ENCODE measurements around the gene GSTA4. TPM values are rescaled to one million over a fixed set of nuclear protein-coding genes. Genes with fewer than 3 reads are reported as not detected.

Gene GSTA4
- total and polyA plus RNA-seq, 12 donors = 9.4 to 16.3 (median 12.0) TPM

DNA sequence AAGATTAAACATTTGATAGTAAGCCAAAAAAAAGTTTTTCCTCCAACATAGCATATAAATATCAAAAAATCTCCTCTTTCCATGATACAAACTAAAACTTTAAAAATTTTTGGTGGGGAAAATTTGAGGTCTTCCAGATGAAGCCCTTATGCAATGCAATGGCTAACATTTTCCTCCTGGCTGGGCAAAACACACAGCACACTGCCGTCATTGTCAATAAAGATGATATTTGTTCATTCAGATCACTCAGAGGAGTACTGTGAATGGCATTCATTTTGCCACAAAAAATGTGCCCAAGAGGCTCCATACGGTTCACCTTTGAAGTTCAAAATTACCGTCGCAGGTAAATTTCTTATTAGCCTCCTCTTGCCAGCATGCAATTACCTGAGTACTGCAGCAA lies 36.2 kb upstream of the GSTA4 start:
- H3K4me3 ChIP-seq = no peak overlapping the region
- no peaks in the 10 kb centered on the region for H3K27me3 ChIP-seq
- H3K4me1 ChIP-seq = peaks cover 10 to 54% (median 30%) of the 10 kb centered on the region in 9 donors
- intact Hi-C loops (cut with DNase I) = no loop called here
- no peaks in the 10 kb centered on the region for H3K9me3 ChIP-seq
- ATAC-seq (no peak), DNase-seq (no peak)
- peaks cover 0 to 97% (median 20%) of the 10 kb centered on the region in 9 donors for H3K36me3 ChIP-seq
- 95 to 96% methylated on average over 4 of the region's 4 CpGs for WGBS, 2 donors
- no peak overlapping the region for H3K27ac ChIP-seq
- TF ChIP-seq, protein P1, sequence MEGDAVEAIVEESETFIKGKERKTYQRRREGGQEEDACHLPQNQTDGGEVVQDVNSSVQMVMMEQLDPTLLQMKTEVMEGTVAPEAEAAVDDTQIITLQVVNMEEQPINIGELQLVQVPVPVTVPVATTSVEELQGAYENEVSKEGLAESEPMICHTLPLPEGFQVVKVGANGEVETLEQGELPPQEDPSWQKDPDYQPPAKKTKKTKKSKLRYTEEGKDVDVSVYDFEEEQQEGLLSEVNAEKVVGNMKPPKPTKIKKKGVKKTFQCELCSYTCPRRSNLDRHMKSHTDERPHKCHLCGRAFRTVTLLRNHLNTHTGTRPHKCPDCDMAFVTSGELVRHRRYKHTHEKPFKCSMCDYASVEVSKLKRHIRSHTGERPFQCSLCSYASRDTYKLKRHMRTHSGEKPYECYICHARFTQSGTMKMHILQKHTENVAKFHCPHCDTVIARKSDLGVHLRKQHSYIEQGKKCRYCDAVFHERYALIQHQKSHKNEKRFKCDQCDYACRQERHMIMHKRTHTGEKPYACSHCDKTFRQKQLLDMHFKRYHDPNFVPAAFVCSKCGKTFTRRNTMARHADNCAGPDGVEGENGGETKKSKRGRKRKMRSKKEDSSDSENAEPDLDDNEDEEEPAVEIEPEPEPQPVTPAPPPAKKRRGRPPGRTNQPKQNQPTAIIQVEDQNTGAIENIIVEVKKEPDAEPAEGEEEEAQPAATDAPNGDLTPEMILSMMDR (IDR thresholded peaks at IDR 0.05) = no peak

DNA sequence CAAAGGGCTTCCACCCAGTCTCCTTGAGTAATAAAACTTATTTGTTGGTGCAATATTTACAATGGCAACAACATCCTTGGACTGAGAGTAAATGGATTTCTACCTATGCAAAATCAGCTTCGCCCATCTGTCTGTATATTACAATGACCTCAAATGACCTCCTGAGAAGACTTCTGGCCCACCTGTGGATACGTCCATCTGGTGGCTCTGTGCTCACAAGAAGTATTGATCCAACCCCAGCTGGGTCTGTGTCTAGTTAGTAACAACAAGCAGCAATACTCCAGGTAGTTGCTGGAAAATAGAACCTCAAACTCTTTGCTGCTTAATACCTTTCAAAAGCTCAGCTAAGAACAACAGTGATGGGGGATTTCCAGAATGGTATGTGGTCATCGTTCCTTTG lies 34.7 kb upstream of the GSTA4 start:
- intact Hi-C loops (cut with DNase I) = no loop called here
- TF ChIP-seq, protein P1 (IDR thresholded peaks at IDR 0.05) = no peak
- H3K4me3 ChIP-seq = no peak overlapping the region
- H3K9me3 ChIP-seq = no peaks in the 10 kb centered on the region
- no peaks in the 10 kb centered on the region for H3K27me3 ChIP-seq
- 88 to 93% methylated on average over 3 of the region's 3 CpGs for WGBS, 2 donors
- ATAC-seq = no peak
- peaks cover 0 to 97% (median 25%) of the 10 kb centered on the region in 9 donors for H3K36me3 ChIP-seq
- H3K4me1 ChIP-seq = peaks cover 10 to 39% (median 22%) of the 10 kb centered on the region in 9 donors
- DNase-seq = no peak
- no peak overlapping the region for H3K27ac ChIP-seq

DNA sequence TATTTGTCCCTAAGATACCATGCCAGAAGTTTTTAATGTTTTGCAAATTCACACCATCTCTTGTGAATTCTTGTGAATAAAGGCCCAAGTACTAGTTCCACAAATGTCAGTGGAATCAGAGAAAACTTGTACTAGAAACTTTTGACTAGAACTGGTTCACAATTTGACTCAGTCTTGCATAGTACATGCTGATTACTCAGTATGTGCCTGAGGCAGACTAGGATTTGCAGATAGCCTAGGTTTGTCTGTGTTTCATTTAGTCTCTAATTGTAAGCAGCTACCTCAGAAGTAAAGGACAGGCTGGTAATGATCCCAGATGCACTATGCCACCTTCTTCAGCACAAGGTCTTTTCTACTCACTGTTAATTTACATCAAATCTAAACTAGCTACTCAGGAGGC lies 34.2 kb upstream of the GSTA4 start:
- peaks cover 0 to 97% (median 25%) of the 10 kb centered on the region in 9 donors for H3K36me3 ChIP-seq
- TF ChIP-seq, protein P1 (IDR thresholded peaks at IDR 0.05) = no peak
- no peak overlapping the region for H3K4me3 ChIP-seq
- ATAC-seq (no peak), DNase-seq (no peak)
- H3K27ac ChIP-seq = no peak overlapping the region
- intact Hi-C loops (cut with DNase I) = no loop called here
- no peaks in the 10 kb centered on the region for H3K27me3 ChIP-seq
- H3K4me1 ChIP-seq = peaks cover 10 to 34% (median 22%) of the 10 kb centered on the region in 9 donors
- H3K9me3 ChIP-seq = no peaks in the 10 kb centered on the region

DNA sequence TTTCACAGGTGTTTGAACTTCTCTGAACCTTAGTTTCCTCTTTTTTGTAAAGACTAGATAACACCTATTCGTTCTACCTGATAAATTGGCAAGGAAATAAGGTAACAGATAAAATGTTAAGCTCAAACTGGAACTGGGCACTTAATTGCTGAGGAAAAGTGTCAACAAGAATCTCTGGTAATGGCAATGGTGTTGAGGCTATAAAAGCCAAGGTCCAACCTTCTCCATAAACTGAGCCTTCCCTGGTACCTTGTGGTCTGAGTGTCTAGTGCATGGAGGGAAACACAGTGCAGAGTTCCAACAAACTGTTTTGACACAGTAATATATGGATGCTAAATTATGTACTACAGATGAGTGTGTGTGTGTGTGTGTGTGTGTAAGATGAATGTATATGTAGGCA lies 33.4 kb upstream of the GSTA4 start:
- H3K9me3 ChIP-seq = no peaks in the 10 kb centered on the region
- H3K4me1 ChIP-seq = peaks cover 5 to 26% (median 15%) of the 10 kb centered on the region in 9 donors
- H3K27ac ChIP-seq = no peak overlapping the region
- TF ChIP-seq, protein P1 (IDR thresholded peaks at IDR 0.05) = no peak
- DNase-seq = no peak
- no peak for ATAC-seq
- intact Hi-C loops (cut with DNase I) = no loop called here
- WGBS, 2 donors = 49 to 62% methylated on average over 1 of the region's 1 CpG
- no peak overlapping the region for H3K4me3 ChIP-seq
- H3K27me3 ChIP-seq = no peaks in the 10 kb centered on the region
- H3K36me3 ChIP-seq = peaks cover 0 to 98% (median 25%) of the 10 kb centered on the region in 9 donors

All from heart right ventricle (tissue), 16 donors.